Gastrocnemius medialis (tissue), 4 donors: Measurements from ENCODE around the gene VIL1.

Experiments used
- CTCF ChIP-seq, 5 experiments: fragments of 450-650 bp in 3 of 5; fragments of 200-600 bp in 2 of 5; sonication (generic) in 2 of 5; IDR thresholded peaks in 4 of 5; conservative IDR thresholded peaks in 1 of 5; 1 replicate in 4 of 5; 2 replicates in 1 of 5; pipeline ENCODE4 v1.5.1; 2016 to 2019; ENCODE audit warnings: antibody characterized with exemption in 5 of 5, mild to moderate bottlenecking in 3 of 5, moderate library complexity in 3 of 5
- POLR2A ChIP-seq, 2 donors: fragments of 450-650 bp; IDR thresholded peaks; one replicate each; pipeline ENCODE4 v1.6.1; 2017; ENCODE audit warnings: antibody characterized with exemption in 2 of 2, mild to moderate bottlenecking in 2 of 2, moderate library complexity in 2 of 2

GRCh38 chr2:218430721-218431120, 11.8 kb downstream of the VIL1 start:
- TF ChIP-seq CTCF (IDR thresholded peaks at IDR 0.05 in 4 of 5, conservative IDR thresholded peaks at IDR 0.05 in 1 of 5) (no peak), POLR2A (IDR thresholded peaks at IDR 0.05) (no peak)
